GM12801 (cell line): ENCODE data around the gene SBK1.

Experiments
- TF ChIP-seq, protein P1 (sequence below): IDR thresholded peaks from one replicate; pipeline ENCODE4 v1.5.1; 2011; ENCODE audit warnings: control low read depth; ENCODE audit not compliant: insufficient read length; ENCODE audit errors: extremely low read depth

SBK1 gene

DNA sequence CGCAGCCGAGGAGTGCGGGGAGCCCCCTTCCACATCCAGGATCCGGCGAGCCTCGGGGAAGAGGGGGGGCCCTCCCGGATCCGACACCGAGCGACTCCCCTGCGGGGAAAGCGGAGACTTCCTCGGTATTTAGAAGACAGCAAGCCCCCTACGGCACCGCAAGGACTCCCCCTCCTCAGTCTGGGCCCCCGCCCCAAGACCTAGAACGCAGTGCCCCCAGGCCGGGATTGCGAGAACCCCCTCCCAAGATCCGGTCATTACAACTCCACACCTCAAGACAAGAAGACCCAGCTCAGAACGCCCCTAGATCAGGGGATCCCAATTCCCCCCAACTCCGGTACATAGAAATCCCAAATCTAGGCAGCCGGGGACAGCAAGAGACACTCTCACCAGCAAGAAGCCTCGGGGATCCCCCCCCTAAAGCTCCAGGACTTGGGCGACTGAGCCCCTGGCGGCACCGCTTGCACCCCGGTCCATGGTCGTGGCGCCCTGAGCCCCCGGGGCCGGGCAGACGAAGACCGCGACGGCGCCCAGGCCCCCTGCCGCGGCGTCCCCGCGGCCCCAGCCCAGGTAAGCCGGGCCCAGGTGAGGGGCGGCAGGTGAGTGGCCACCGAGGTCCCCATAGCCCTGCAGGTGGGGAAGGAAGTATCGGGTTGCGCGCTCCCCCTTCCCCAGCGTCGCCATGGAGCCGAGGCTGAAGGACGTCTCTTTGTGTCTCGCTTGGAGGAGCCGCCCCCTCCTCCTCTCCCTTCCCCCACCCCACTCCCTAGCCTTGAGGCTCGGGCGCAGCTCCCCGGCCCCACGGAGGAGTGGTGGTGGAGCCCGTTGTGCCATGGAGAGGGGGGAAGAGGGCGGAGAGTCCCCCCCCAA, 641 bp downstream of the SBK1 start:
- TF ChIP-seq, protein P1, sequence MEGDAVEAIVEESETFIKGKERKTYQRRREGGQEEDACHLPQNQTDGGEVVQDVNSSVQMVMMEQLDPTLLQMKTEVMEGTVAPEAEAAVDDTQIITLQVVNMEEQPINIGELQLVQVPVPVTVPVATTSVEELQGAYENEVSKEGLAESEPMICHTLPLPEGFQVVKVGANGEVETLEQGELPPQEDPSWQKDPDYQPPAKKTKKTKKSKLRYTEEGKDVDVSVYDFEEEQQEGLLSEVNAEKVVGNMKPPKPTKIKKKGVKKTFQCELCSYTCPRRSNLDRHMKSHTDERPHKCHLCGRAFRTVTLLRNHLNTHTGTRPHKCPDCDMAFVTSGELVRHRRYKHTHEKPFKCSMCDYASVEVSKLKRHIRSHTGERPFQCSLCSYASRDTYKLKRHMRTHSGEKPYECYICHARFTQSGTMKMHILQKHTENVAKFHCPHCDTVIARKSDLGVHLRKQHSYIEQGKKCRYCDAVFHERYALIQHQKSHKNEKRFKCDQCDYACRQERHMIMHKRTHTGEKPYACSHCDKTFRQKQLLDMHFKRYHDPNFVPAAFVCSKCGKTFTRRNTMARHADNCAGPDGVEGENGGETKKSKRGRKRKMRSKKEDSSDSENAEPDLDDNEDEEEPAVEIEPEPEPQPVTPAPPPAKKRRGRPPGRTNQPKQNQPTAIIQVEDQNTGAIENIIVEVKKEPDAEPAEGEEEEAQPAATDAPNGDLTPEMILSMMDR: no peak

DNA sequence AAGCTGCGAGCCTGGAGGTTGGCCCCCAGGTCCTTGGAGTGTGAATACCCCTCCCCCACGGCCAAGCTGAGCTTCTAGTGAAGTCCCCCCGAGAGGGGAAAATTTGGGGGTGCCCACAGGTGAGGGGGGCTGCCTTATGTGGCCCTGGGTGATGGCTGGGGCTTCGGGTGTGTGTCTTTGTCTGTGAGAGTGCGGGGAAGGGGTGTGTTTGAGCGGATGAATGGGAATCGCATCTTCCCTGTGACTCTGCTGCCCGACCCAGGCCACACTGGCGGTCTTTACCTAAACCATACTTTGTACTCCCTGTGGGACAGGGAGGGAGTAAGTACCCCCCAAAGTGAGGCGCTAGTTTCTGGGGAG, 1.3 kb downstream of the SBK1 start:
- TF ChIP-seq, protein P1: no peak

DNA sequence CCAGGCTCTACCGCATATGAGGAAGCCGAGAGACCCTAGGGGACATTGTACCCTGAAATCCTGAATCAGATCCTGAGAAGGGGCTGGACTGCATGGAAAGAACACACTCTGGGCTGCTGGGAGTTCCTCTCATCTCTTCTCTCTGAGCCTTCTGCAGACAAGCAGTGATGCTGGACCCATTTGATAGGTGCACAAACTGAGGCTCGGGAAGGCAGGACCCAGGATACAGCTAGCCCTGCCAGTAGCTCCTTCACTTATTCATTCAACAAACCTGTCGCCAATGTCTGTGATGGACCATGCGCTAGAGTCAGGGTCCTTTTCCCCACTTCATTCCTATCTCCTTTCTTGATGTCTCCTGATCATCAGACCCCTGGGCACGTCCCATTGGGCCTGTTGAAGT, 1.9 kb downstream of the SBK1 start:
- TF ChIP-seq, protein P1: no peak

DNA sequence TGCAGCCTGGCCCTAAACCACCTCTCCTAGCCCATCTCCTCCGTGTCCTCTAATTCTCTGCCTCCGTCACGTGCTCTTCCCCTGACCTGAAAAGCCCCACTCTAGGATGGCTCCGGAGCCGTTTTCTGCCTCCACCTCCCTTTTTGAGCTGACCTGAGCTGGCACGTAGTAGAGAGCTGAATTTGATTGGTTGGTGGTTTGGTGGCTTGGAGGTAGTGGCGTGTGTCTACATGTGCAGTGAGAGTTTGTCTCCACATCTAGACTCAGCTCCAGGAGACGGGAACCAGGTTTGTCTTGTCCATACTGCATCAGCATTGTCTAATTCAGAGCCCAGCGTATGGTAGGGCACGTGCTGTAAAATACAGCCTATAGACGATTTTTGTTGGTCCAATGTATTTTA, 3.0 kb downstream of the SBK1 start:
- TF ChIP-seq, protein P1: no peak

DNA sequence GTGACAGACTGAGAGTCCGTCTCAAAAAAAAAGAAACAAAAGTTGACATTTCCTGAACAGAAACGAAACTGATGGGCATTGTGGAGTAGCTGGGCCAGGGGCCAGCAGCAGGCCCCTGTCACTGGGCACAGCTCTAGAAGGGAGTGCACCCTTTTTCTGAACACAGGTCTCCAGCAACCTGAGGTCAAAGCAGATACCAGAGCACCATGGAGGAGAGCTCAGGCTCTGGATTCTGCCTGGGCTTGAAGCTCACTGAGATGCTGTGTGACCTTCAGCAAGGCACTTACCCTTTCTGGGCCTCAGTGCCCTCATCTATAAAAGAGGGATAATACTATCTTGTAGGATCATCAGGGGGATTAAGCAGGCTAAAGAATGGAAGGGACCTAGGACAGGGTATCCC, 5.0 kb downstream of the SBK1 start:
- TF ChIP-seq, protein P1: no peak

DNA sequence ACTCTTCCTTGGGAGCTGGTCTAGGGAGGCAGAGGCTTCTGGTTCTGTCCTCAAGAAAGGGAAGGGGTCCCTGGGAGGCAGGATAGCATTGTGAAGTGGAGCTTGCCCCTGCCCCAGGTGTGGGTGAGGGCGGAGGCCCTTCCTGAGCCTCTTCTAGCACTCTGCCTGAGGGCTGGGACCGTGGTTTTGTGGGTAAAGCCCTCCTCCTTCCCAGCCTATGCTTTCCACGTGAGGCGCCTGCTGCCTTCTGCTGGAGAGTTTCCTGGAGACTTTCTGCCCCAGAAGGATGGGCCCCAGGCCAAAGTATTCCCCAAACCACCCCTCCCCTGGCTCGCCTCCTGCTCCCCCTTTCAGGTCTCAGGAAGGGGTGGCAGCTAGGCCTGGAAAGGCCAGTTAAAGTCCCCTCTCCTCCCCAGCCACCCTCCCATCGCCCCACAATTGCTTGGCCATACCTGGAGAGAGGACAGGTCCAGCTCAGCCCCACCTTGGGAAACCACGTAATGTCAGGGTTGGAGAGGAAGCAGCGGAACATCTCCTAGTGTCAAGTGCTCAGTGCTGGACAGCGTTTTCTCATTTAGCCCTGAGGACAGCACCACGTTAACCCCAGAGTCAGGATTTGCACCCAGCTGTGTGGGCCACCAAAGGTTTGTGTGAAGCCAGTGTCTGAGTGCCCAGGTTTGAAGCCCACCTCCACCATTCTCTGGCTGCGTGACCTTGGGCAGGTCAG, 5.6 kb downstream of the SBK1 start:
- TF ChIP-seq, protein P1: no peak

DNA sequence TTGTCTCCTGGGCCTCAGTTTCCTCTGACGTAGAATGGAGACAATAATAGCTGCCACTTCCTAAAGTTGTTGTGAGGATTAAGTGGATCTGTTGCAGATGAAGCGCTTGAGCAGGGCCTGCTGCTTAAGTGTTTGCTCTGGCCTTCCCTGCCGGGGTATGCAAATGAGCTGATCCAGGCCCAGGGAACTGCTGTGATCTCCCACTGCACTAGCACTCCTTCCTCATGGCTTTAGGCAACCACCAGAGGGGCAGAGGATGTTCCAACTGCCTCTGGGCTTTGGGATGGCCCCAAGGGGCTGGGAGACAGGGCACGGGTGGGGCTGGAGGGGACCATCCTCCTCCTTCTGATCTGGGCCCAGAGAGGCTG, 6.2 kb downstream of the SBK1 start:
- TF ChIP-seq, protein P1: no peak
